NCI-H748 (cell line): ENCODE data around the gene SORBS2.

Source experiments
- DNase-seq: peaks from one replicate; lab custom pipeline; 2025; ENCODE audit not compliant: unreplicated experiment; lab: John Stamatoyannopoulos, UW

The SORBS2 gene

GRCh38 chr4:185597532-185598188 is 214.3 kb downstream of the SORBS2 start:
- peak; percentile 67 for DNase-seq

DNA sequence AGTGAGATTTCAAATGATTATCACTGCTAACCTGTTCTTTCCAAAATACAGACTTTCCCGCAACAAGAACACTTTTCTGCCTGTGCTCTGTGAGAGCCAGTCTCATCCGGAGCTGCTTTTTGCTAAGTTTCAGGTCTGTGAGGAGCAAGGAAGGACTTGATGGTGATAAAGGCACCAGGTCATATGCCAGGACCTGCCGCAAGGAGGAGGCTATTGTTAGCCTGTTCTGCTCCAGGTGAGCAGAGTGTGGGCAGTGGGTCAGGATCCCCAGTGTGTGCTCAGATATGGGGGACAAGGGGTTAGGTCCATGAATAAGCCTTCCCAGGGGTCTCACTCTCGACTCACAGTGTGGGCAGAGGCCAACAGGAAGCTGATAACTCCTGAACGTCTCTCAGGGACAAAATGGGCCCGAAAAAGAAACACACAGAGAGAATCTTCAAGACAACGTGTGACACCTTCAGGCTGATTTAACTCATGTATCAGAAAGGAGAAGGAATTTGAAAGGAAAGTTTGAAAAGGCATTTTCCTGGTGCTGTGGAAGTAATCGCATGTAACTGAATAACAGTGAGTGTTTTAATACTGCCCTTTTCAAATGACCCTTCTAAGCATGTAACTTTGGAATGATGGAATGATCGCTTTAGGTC is 219.0 kb downstream of the SORBS2 start:
- DNase-seq: no peak

DNA sequence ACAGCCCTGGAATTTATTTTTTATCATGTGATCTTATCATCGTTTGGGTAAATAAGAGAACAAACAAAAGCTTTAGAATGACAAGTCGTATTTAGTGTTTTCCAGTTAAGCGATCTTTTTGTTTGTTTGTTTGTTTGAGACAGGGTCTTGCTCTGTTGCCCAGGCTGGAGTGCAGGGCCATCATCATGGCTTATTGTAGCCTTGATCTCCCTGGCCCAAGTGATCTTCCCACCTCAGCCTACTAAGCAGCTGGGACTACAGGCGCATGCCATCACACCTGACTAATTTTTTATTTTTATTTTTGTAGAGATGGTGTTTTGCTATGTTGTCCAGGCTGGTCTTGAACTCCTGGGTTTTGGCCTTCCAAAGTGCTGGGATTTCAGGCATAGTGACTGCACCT is 219.6 kb downstream of the SORBS2 start:
- DNase-seq: no peak

DNA sequence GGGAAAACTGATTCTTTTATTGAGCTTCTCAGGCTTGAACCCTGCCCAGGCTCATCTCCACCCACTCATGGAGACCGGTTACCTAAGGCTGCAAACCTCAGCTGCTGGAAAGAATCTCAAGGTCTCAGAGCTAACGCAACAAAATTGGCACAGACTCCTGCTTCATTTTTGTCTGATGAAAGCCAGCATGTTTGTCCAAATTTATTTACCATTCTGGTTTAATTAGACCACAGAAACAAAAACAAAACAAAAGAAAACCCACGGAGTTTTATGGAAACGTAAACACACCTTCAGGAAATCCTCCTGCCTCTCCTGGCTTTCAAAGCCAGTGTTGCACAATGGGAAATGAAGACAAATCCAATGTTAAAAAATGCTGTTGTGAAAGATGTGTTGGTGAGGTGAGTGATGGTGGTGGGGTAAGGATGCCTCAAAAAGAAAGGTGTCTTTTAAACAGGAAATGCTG is 220.3 kb downstream of the SORBS2 start:
- no peak for DNase-seq

- DNase-seq: no peak
These were observed 221.0 kb downstream of the SORBS2 start for GRCh38 chr4:185590982-185591381.

GRCh38 chr4:185589067-185589836 is 222.7 kb downstream of the SORBS2 start:
- no peak for DNase-seq

GRCh38 chr4:185587427-185588161 is 224.4 kb downstream of the SORBS2 start:
- peak; percentile 5 for DNase-seq

- DNase-seq: no peak
These were observed 225.0 kb downstream of the SORBS2 start for GRCh38 chr4:185587030-185587426.

- no peak for DNase-seq
These were observed 226.8 kb downstream of the SORBS2 start for GRCh38 chr4:185585211-185585610.

- no peak for DNase-seq
These were observed 228.2 kb downstream of the SORBS2 start for GRCh38 chr4:185583813-185584212.

- no peak for DNase-seq
These were observed 229.2 kb downstream of the SORBS2 start for GRCh38 chr4:185582651-185583400.

GRCh38 chr4:185580699-185581098 is 231.3 kb downstream of the SORBS2 start:
- no peak for DNase-seq

DNA sequence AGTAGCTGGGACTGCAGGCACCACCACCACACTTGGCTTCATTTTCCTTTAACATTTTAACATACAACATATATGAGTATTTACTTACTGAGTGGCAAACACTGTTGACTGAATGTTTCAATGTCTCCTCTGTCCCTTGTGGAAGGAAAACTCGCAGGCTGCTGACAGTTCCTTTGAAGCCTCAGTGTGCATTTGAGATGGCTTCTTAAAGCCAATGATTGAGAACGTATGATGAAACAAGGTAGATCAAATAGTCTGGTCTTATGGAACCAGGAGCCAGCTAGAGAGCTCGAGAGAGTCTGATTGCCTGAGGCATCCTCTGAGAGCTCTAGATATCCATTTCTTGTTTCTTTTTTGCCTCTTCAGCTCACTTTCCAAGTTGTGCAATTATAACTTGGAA is 233.7 kb downstream of the SORBS2 start:
- DNase-seq: no peak

GRCh38 chr4:185576962-185577950 is 234.7 kb downstream of the SORBS2 start:
- DNase-seq: no peak

- no peak for DNase-seq
These were observed 235.6 kb downstream of the SORBS2 start for GRCh38 chr4:185576314-185576961.

DNA sequence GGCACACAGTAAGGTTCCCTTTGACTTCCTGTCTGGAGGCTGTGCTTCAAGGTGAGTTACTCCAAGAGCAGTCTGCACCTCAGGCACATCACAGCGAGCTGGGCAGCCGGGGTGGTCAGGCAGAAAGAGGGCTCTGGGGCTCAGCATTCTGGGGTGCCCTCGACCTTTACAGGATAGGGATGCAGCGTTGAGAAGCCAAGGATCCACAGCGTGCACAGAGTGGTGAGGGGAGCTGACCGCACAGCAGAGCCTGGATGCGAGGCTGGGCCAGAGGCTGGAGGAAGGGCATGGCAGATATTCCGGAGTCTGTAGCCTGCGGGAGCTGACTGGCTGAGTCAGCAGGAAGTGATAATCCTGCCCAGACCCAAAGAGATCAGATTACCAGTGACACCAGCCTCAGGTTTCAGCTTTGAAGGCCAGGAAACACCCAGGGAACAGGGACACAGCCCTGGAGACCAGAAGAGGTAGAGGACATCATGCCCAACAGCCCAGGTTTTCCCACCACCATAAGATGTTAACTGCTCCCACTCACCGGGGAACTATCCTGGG is 238.3 kb downstream of the SORBS2 start:
- peak; percentile 49 for DNase-seq

- no peak for DNase-seq
These were observed 241.3 kb downstream of the SORBS2 start for GRCh38 chr4:185570727-185571126.
